GM18858 (cell line): ENCODE results near the gene GNL1.
A peak's percentile ranks its signal among the peaks of the same experiment; 100 is the strongest.
"Not testable (repeated sequence)": the region's sequence is repeated elsewhere in the genome, so short reads cannot be mapped to it uniquely, and the experiment has no call there.

Experiments used
- ATAC-seq: cut with Tn5 transposase; IDR thresholded peaks from one replicate; pipeline ENCODE4 v1.9.1; 2021; ENCODE audit not compliant: unreplicated experiment

The GNL1 gene

GRCh38 chr6:30533460-30534294 is 22.6 kb downstream of the GNL1 start:
- ATAC-seq, result no peak

- no peak for ATAC-seq
Observed at GRCh38 chr6:30530014-30530413, 26.3 kb downstream of the GNL1 start.

DNA sequence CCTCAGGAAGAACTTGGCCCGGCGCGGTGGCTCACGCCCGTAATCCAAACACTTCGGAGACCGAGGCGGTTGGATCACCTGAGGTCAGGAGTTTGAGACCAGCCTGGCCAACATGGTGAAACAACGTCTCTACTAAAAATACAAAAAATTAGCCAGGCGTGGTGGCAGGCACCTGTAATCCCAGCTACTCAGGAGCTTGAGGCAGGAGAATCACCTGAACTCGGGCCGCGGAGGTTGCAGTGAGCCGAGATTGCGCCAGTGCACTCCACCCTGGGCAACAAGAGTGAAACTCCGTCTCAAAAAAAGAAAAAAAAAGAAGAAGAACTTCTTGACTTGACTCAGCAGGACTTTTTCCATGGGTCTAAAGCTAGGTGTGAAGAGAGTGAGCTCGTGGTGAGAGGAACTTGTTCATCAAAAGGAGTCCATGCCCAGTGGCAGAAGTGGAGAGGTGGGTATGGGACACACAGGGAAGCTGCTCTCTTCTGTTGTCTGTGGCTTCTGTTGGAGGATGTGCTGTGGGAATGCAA is 26.9 kb downstream of the GNL1 start:
- ATAC-seq, result peak; percentile 40

DNA sequence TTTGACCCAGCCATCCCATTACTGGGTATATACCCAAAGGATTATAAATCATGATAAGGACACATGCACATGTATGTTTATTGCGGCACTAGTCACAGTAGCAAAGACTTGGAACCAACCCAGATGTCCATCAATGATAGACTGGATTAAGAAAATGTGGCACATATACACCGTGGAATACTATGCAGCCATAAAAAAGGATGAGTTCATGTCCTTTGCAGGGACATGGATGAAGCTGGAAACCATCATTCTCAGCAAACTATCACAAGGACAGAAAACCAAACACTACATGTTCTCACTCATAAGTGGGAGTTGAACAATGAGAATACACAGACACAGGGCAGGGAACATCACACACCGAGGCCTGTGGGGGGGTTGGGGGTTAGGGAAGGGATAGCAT is 29.8 kb downstream of the GNL1 start:
- ATAC-seq, result not testable (repeated sequence)

DNA sequence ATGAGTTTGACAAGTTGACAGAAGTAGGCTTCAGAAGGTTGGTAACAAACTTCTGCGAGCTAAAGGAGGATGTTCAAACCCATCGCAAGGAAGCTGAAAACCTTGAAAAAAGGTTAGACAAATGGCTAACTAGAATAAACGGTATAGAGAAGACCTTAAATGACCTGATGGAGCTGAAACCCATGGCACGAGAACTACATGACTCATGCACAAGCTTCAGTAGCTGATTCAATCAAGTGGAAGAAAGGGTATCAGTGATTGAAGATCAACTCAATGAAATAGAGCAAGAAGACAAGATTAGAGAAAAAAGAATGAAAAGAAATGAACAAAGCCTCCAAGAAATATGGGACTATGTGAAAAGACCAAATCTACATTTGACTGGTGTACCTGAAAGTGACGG is 34.3 kb downstream of the GNL1 start:
- ATAC-seq, result not testable (repeated sequence)

- not testable (repeated sequence) for ATAC-seq
Observed at GRCh38 chr6:30521082-30521481, 35.2 kb downstream of the GNL1 start.

GRCh38 chr6:30520522-30520921 is 35.8 kb downstream of the GNL1 start:
- ATAC-seq, result no peak

DNA sequence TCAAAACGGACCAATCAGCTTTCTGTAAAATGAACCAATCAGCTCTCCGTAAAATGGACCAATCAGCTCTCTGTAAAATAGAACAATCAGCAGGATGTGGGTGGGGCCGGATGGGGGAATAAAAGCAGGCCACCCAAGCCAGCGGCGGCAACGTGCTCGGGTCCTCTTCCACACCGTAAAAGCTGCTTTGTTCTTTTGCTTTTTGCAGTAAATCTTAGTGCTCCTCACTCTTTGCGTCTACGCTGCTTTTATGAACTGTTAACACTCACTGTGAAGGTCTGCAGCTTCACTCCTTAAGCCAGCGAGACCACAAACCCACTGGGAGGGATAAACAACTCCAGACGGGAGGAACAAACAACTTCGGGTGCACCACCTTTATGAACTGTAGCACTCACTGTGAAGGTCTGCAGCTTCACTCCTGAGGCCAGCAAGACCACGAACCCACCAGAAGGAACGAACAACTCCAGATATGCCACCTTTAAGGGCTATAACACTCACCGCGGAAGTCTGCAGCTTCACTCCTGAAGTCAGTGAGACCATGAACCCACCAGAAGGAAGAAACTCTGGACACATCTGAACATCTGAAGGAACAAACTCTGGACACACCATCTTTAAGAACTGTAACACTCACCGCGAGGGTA is 37.7 kb downstream of the GNL1 start:
- ATAC-seq, result not testable (repeated sequence)

GRCh38 chr6:30517767-30518504 is 38.4 kb downstream of the GNL1 start:
- not testable (repeated sequence) for ATAC-seq

DNA sequence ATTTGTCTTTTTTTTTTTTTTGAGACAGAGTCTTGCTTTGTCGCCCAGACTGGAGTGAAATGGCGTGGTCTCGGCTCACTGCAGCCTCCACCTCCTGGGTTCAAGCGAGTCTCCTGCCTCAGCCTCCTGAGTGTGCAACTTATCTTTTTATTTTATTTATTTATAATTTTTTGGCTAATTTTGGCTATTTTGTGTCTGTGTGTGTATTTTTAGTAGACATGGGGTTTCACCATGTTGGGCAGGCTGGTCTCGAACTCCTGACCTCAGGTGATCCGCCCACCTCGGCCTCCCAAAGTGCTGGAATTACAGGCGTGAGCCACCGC is 39.6 kb downstream of the GNL1 start:
- ATAC-seq, result not testable (repeated sequence)

GRCh38 chr6:30515944-30516753 is 40.1 kb downstream of the GNL1 start:
- ATAC-seq, result peak; percentile 61

GRCh38 chr6:30515106-30515505 is 41.2 kb downstream of the GNL1 start:
- no peak for ATAC-seq

GRCh38 chr6:30513451-30513850 is 42.8 kb downstream of the GNL1 start:
- ATAC-seq, result no peak

DNA sequence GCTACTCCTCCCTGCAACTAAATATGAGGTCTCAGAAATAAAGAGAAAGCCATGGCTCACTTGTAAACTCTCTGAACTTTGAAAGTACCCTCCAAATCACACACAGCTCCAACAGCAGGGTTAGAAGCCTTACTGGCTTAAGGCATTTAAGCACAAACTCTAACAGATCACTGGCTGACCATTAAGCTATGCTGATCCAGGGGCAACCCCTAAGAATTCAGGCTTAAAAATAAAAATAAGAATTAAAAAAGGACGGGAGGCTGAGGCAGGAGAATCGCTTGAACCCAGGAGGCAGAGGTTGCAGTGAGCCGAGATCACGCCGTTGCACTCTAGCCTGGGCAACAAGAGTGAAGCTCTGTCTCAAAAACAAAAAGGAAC is 45.1 kb downstream of the GNL1 start:
- ATAC-seq, result no peak

DNA sequence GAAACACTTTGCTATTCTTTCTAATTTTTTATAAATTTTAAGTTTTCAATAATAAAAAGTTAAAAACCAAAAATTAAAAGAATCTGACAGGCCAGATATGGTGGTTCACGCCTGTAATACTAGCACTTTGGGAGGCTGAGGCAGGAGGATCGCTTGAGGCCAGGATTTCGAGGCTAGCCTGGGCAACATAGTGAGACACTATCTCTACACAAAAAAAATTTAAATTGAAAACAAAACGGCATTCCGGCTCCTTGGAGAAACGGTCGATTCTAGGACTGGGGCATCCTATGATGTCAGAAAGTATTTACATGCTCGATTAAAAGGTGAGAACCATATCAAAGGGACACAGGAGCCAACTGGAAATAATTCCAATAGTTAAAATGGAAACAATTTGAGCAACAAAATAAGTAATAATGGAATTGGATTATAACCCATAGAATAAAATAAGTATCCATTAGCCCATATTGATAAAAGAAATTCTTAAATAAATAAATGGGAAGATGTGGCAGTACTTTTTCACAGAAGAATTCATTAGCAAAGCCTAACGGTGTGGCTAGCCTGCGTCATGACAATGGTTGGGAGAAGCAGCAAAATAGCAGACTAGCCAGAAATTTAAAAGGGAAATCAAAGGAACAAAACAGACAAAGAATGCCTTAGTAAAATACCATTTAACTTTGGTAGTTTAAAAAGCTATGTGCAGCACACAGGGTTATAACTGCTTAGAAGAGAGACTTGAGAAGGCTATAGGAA is 45.7 kb downstream of the GNL1 start:
- ATAC-seq, result no peak

DNA sequence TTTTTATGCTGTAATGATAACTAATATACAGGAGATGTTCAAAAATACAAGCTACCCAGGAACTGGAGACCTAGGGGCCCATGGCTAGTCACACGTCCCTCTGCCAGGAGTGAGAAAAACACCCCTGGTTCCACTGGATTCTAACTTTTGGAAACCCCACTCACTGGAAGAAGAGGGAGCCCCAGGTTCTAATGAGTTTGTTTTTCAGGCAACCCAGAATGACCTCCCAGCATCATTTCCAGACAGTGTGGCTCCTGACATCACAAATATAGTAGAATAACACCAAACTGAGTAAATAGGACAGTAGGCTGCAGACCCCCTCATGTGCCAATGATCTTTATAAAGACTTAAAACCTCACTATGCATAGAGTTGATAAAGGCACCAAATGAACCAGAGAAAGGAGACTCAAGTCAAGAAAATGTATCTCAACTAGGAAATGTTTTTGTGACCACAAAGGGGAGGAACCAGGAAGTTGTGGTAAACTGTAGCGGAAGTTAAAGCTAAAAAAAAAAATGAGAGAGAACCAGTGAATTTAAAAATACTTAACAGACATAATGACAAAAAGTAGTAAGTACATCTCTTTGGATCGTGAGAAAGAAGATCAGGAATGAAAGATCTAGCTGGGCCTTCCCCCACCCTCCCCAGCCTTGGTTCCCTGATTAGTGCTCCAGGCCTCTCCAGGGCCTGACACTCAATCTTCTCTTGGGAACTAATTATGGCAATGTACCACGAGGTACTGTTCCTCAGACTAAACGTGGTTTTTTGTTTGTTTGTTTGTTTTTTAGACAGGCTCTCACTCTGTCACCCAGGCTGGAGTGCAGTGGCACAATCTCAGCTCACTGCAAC is 47.2 kb downstream of the GNL1 start:
- no peak for ATAC-seq

DNA sequence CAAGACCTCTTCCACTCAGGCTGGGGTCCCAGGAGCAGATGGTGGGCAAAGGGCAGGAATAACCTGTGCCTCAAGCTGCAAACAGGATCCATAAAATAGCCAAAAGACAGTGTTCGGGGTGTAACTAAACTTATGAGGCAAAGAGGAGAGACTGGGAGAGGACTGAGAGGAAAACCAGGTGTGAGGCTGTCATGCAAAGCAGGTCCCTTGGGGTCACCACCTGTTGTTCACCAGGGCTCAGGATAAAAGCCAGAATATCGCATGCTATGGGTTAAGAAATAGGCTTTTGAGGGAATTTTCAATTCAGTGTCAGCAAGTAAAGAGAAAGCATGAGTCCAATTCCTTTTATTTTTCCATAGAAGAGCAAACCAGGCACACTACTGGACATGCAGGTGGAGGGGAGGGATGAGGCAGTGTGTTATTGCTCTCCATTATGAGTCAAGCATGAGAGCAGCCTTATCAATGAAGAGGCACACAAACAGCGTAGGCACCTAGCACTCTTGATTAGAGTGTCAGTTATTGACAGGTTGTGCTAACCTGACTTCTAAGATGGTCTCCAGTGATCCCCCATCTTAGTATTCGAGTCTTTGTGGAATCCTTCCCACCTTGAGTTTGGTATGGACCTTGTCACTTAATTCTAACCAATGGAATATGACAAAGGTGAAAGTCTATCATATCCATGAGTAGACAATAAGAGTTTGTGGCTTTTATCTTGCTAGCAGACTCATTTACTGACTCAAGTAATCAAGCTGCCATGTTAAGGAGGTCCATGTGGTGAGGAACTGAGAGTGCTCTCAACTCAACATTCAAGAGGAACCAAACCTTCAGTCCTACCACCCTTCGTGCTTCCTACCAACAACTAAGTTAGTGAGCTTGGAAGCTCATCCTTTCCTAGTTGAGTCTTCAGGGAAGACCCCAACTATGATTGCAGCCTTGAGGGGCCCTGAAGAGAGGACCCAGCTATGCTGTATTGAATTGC is 48.2 kb downstream of the GNL1 start:
- ATAC-seq, result no peak
